ENCODE data around the gene TRAPPC6A. TPM values are rescaled to one million over a fixed set of nuclear protein-coding genes. Genes with fewer than 3 reads are reported as not detected.

Gene TRAPPC6A
- total and polyA plus RNA-seq, 11 donors: 7.7 to 22.8 (median 18.6) TPM

DNA sequence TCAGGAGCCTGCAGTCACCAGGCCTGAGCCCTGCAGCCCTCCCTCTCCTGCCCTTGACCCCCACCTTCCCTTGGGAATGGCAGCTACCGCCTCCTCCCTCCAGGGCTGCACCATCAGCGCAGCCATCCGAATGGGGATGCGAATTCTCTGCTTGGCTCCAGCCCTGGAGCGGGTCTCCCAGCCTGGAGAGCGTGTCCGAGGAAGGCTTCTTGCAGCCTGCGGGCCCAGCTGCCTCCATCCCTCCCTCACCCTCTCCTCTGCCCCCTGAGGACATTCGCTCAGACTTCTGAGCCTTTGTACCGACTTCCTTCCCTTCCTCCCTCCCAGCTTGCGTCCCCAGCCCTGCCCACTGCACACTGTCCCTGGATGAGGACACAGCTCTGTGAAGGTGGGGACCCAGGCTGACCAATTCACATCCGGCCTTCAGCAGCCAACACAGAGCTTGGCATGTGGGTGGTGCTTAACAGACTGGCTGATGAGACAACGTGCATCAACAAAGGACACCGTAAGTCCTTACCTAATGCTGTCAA is 11.2 kb downstream of the TRAPPC6A start:
- DNase-seq: peak in 1 of 5 donors; percentile 61
- WGBS, 4 donors: 41 to 56% (median 50%) methylated on average over 14 of the region's 14 CpGs
- intact Hi-C loops (cut with DNase I): loop anchor here in 1 of 10 donors (10.0 kb wide), 1 partner anchor 168 kb away; no protein-coding TSS in a partner anchor
- peak in 3 of 4 donors; percentile 11 to 53 (median 32) for ATAC-seq
- no peaks in the 10 kb centered on the region for H3K9me3 ChIP-seq
- no peaks in the 10 kb centered on the region for H3K36me3 ChIP-seq
- no peak for TF ChIP-seq POLR2A (IDR thresholded peaks at IDR 0.05)
- TF ChIP-seq, protein P1, sequence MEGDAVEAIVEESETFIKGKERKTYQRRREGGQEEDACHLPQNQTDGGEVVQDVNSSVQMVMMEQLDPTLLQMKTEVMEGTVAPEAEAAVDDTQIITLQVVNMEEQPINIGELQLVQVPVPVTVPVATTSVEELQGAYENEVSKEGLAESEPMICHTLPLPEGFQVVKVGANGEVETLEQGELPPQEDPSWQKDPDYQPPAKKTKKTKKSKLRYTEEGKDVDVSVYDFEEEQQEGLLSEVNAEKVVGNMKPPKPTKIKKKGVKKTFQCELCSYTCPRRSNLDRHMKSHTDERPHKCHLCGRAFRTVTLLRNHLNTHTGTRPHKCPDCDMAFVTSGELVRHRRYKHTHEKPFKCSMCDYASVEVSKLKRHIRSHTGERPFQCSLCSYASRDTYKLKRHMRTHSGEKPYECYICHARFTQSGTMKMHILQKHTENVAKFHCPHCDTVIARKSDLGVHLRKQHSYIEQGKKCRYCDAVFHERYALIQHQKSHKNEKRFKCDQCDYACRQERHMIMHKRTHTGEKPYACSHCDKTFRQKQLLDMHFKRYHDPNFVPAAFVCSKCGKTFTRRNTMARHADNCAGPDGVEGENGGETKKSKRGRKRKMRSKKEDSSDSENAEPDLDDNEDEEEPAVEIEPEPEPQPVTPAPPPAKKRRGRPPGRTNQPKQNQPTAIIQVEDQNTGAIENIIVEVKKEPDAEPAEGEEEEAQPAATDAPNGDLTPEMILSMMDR (IDR thresholded peaks at IDR 0.05): no peak
- H3K27me3 ChIP-seq: peaks cover 0 to 2% (median 0%) of the 10 kb centered on the region in 9 donors
- H3K27ac ChIP-seq: peak overlapping the region in 8 of 12 donors; percentile 9 to 57 (median 39)
- peaks cover 0 to 46% (median 25%) of the 10 kb centered on the region in 12 donors for H3K4me1 ChIP-seq
- H3K4me3 ChIP-seq: no peak overlapping the region

DNA sequence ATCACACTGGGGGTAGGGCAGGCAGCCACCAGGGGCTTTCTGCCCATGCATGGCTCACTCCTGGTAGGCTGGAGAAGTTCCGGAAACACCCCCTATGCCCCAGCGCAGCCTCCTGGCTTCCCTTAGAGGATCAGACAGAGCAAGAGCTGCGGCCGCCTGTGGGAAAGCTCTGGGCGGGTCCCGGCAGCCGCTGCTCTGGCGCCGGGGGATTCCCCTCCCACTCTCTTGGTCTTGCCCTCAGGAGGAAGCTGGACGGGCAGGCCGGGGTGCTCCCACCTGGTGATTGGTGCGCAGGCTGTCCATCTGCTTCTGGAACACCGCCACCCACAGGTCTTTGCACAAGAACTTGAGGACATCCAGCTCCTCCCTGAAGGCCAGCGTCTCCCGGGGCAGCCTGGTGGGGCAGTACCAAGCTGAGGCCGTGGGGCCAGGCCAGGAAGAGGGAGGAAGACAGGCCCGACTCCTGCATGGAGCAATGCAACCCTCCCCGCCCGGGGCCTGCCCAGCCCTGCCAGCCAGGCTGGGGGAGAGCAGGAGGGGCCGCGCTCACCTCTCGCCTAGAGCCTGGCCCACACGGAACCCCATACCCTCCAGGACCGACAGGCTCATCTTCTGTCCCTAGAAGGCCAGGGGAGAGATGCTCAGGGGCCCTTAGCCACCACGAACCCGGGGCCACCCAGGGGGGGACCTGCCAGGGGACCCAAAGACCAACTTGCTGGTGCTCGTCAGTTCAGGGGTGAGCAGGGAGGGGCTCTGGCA is 13.3 kb downstream of the TRAPPC6A start:
- peak in 4 of 5 donors; percentile 47 to 80 (median 50) for DNase-seq
- H3K27ac ChIP-seq: peak overlapping the region in 2 of 12 donors; percentile 17 to 26

DNA sequence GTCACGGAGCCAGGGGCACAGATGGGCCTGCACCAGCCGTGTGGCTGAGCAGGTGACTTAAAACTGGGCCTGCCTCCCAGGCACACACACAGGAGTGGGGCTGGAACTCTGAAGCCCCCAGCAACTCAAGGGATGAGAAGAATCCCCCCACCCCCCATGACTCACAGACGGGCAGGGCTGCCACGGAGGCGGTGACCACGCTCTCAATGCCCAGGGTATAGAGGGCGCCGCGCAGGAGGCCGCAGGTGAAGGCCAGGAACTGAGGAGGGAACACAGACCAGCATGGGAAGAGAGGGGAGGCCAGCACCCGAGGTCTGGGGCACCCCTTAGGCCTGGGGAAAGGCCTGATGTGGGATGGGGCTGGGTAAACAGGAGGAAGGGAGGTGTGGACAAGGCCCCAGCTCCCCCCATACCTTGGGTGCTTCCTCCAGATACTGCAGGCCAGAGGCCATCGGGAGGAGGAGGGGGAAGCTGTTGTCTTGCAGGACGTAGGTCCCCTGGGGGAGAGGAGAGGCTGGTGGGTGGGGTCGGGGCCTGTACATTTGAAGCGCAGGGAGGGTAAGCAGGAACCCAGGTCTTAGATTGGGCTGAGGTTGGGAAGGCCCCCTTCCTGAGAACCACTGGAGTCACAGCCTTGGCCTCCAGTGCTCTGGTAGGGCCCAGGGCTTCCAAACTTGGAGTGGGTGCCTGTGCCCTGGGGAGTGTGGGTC is 14.1 kb downstream of the TRAPPC6A start:
- intact Hi-C loops (cut with DNase I): loop anchor here in 1 of 10 donors (10.0 kb wide), 1 partner anchor 171 kb away; no protein-coding TSS in a partner anchor
- H3K9me3 ChIP-seq: no peaks in the 10 kb centered on the region
- TF ChIP-seq, protein P1 (IDR thresholded peaks at IDR 0.05): no peak
- no peak for TF ChIP-seq POLR2A (IDR thresholded peaks at IDR 0.05)
- WGBS, 4 donors: 78 to 88% (median 81%) methylated on average over 14 to 15 of the region's 15 CpGs
- DNase-seq (no peak), ATAC-seq (peak in 1 of 4 donors; percentile 8)
- no peak overlapping the region for H3K4me3 ChIP-seq
- H3K36me3 ChIP-seq: no peaks in the 10 kb centered on the region
- H3K27me3 ChIP-seq: peaks cover 0 to 22% (median 10%) of the 10 kb centered on the region in 9 donors
- peaks cover 0 to 33% (median 20%) of the 10 kb centered on the region in 12 donors for H3K4me1 ChIP-seq
- peak overlapping the region in 2 of 12 donors; percentile 17 to 26 for H3K27ac ChIP-seq

More for the DNA sequence above, 13.3 kb downstream of the TRAPPC6A start:
- no peaks in the 10 kb centered on the region for H3K36me3 ChIP-seq
- TF ChIP-seq, protein P1 (IDR thresholded peaks at IDR 0.05): peak in 1 of 12 donors; percentile 7
- TF ChIP-seq POLR2A (IDR thresholded peaks at IDR 0.05): no peak
- H3K4me3 ChIP-seq: no peak overlapping the region
- H3K4me1 ChIP-seq: peaks cover 0 to 33% (median 20%) of the 10 kb centered on the region in 12 donors
- intact Hi-C loops (cut with DNase I): loop anchor here in 1 of 10 donors (10.0 kb wide), 1 partner anchor 170 kb away; no protein-coding TSS in a partner anchor
- peaks cover 0 to 15% (median 10%) of the 10 kb centered on the region in 9 donors for H3K27me3 ChIP-seq
- peak; percentile 30 to 70 (median 64) for ATAC-seq
- WGBS, 4 donors: 38 to 60% (median 39%) methylated on average over 10 to 27 of the region's 27 CpGs
- H3K9me3 ChIP-seq: no peaks in the 10 kb centered on the region
